GM12864 (cell line): ENCODE data around the gene APOO.
"Not testable (repeated sequence)": the region's sequence is repeated elsewhere in the genome, so short reads cannot be mapped to it uniquely, and the experiment has no call there.

Experiments
- DNase-seq: peaks from one replicate; pipeline ENCODE4 v3.0.0-alpha.2; 2011; ENCODE audit warnings: low read depth
- H3K4me3 ChIP-seq: 2 replicates; pipeline ENCODE4 v1.5.1; 2011; ENCODE audit warnings: mild to moderate bottlenecking, low read depth, low read length, control low read depth
- CTCF ChIP-seq: IDR thresholded peaks from 2 replicates; pipeline ENCODE4 v1.5.1; 2011; ENCODE audit warnings: low read depth, mild to moderate bottlenecking, moderate library complexity, low read length, control low read depth, inconsistent platforms; ENCODE audit errors: missing control alignments

Gene APOO

GRCh38 chrX:23884427-23885024, 23.2 kb downstream of the APOO start:
- DNase-seq: no peak
- TF ChIP-seq CTCF: no peak
- no peak overlapping the region for H3K4me3 ChIP-seq

GRCh38 chrX:23883737-23884354, 23.9 kb downstream of the APOO start:
- no peak for TF ChIP-seq CTCF
- DNase-seq: no peak
- H3K4me3 ChIP-seq: no peak overlapping the region

GRCh38 chrX:23879380-23880090, 28.2 kb downstream of the APOO start:
- no peak for DNase-seq

GRCh38 chrX:23871905-23872546, 35.7 kb downstream of the APOO start:
- no peak overlapping the region for H3K4me3 ChIP-seq
- no peak for DNase-seq
- no peak for TF ChIP-seq CTCF

More at GRCh38 chrX:23879380-23880090, 28.2 kb downstream of the APOO start:
- H3K4me3 ChIP-seq: no peak overlapping the region
- no peak for TF ChIP-seq CTCF

GRCh38 chrX:23870041-23870440, 37.7 kb downstream of the APOO start:
- no peak for TF ChIP-seq CTCF
- no peak for DNase-seq
- H3K4me3 ChIP-seq: no peak overlapping the region

- TF ChIP-seq CTCF: no peak
- H3K4me3 ChIP-seq: no peak overlapping the region
Measured at GRCh38 chrX:23864742-23865326, 42.9 kb downstream of the APOO start.

GRCh38 chrX:23861952-23862351, 45.8 kb downstream of the APOO start:
- DNase-seq, H3K4me3 ChIP-seq: not testable (repeated sequence)

More at GRCh38 chrX:23864742-23865326, 42.9 kb downstream of the APOO start:
- no peak for DNase-seq
